ENCODE results near the gene ARF6.
A peak's percentile ranks its signal among the peaks of the same experiment; 100 is the strongest.

ARF6 gene

DNA sequence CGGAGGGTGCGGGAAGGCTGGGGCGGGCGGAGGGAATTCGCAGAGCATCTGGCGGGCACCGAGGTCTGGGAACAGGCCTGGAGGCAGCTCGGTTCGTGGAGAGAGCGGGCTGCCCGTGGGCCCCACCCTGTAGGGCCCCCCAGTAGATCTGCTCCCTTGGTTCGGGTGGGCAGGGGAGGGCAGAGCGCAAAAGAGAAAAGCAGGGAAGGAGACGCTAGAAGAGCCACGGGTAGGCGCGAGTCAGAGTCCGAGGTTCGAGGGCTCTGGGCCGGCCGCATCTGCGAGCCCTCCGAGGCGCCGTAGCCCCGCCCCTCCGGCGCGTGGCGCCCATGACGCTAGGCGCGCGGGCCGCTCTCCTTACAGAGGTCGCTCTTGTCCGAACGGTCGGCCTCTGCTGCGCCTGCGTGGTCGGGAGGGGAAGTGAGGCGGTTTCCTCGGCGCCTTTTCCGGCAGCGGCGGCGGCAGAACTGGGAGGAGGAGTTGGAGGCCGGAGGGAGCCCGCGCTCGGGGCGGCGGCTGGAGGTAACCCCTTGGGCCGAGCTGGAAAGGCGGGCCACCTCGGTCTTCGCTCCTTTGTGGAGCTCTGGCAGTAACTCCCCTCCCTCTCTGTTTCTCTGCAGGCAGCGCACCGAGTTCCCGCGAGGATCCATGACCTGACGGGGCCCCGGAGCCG is at the start of gene ARF6:
Gene ARF6 (plus strand): TSS at position 447 of the 673 bp plus-strand sequence. CDS start 655 bp downstream, outside the sequence.
- Mint-ChIP-seq H3K4me1 (peaks cover 14% of the 10 kb centered on the region), H3K9me3 (no peaks in the 10 kb centered on the region), H3K27me3 (no peaks in the 10 kb centered on the region), H3K27ac (peak within 1 kb of the TSS; percentile 99), H3K4me3 (peak within 1 kb of the TSS; percentile 91 to 98)
- peak; percentile 98 to 99 for DNase-seq
- ATAC-seq: peak; percentile 83

DNA sequence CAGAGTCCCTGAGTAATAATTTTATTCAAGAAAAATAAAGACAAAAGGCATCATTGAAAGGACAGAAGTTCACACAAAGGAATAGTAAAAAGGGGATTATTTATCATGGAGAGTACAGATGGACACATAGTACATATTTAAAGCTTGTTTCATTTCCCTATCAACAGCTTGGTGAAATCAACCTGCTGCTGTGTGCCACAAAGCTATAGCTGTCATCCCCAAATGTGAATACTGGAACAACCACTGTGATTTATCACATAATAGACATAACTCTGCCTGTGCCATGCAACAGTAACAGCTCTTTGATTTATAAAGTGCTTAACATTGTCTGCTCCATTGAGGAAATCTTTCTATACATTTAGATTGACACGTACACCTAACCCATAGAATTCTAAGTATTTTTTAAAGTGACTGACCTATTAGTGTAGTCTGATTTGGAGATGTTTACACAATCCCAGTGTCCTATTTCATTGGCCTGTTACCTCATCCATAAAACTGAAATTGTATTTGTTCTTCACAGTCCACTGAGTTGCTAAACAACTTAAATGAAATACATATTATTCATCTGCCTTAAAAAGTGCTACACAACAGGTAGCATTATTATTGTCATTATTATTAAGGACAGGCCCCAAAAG is 43.6 kb upstream of the ARF6 start:
- Mint-ChIP-seq H3K4me1 (peaks cover 41% of the 10 kb centered on the region), H3K27ac (no peak overlapping the region)

DNA sequence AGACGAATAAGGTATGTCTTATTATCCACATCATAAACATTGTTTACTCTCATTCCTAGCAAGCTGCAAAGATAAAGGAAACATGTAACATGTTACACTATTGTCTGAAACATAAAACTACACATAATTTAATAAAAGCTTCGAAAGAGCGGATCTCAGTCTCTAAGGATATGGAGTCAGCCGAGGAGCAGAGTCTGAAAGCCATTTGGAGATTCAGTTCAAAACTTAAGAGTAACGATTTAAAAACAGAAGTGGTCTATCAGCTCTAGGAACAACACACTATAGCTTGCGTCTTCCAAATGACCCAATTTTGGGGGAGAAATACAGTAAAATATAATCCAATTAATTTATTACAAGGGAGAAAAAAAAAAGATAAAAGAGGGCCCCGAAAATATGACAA is 41.1 kb upstream of the ARF6 start:
- ATAC-seq: no peak
- DNase-seq: no peak
- H3K27ac Mint-ChIP-seq: peak overlapping the region; percentile 93 to 97

More for the DNA sequence above, 43.6 kb upstream of the ARF6 start:
- no peak for DNase-seq
- Mint-ChIP-seq H3K4me3 (no peak overlapping the region), H3K27me3 (no peaks in the 10 kb centered on the region), H3K9me3 (no peaks in the 10 kb centered on the region)
- ATAC-seq: no peak

GRCh38 chr14:49852301-49853157 is 40.4 kb upstream of the ARF6 start, which contains the start of gene NEMF:
Gene NEMF (minus strand): TSS chr14:49852788. CDS start chr14:49852753, 35 bp downstream.
- Mint-ChIP-seq H3K9me3 (no peaks in the 10 kb centered on the region), H3K27me3 (no peaks in the 10 kb centered on the region), H3K27ac (peak within 1 kb of the TSS; percentile 93 to 97), H3K4me1 (peaks cover 45% of the 10 kb centered on the region), H3K4me3 (peak within 1 kb of the TSS; percentile 93 to 98)
- ATAC-seq: peak; percentile 90
- peak; percentile 82 to 84 for DNase-seq

More for the DNA sequence above, 41.1 kb upstream of the ARF6 start:
- H3K4me1 Mint-ChIP-seq: peaks cover 45% of the 10 kb centered on the region
- H3K4me3 Mint-ChIP-seq: peak overlapping the region; percentile 93 to 98
- no peaks in the 10 kb centered on the region for H3K27me3 Mint-ChIP-seq
- no peaks in the 10 kb centered on the region for H3K9me3 Mint-ChIP-seq

DNA sequence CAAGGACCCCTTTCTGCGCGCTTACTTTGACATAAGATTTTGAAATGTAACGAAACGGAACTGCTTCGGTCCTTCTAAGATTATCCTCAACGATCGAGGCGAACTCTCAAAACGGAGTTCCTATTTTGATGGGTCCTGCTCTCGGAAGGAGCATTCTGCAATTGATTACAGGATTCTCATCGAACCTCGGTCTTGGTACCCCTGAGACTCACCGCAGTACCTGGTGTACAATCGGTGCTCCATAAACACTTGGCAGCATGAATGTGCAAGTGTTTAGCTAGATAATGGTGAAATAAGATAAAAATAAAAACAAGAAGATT is 39.8 kb upstream of the ARF6 start:
- ATAC-seq: peak; percentile 34
- Mint-ChIP-seq H3K4me1 (peaks cover 51% of the 10 kb centered on the region), H3K4me3 (peak overlapping the region; percentile 93 to 98), H3K27me3 (no peaks in the 10 kb centered on the region), H3K9me3 (no peaks in the 10 kb centered on the region), H3K27ac (peak overlapping the region; percentile 93 to 97)
- no peak for DNase-seq

GRCh38 chr14:49853572-49854375 is 39.1 kb upstream of the ARF6 start:
- peak; percentile 67 for ATAC-seq
- peaks cover 58% of the 10 kb centered on the region for H3K4me1 Mint-ChIP-seq

GRCh38 chr14:49857427-49858003 is 35.4 kb upstream of the ARF6 start:
- peaks cover 51% of the 10 kb centered on the region for H3K4me1 Mint-ChIP-seq
- H3K9me3 Mint-ChIP-seq: no peaks in the 10 kb centered on the region
- peak overlapping the region in 1 of 2 donors; percentile 13 for H3K4me3 Mint-ChIP-seq
- H3K27ac Mint-ChIP-seq: no peak overlapping the region
- ATAC-seq (no peak), DNase-seq (no peak)
- no peaks in the 10 kb centered on the region for H3K27me3 Mint-ChIP-seq

More at GRCh38 chr14:49853572-49854375, 39.1 kb upstream of the ARF6 start:
- no peaks in the 10 kb centered on the region for H3K9me3 Mint-ChIP-seq
- no peaks in the 10 kb centered on the region for H3K27me3 Mint-ChIP-seq
- H3K27ac Mint-ChIP-seq: peak overlapping the region in 1 of 2 donors; percentile 34
- peak; percentile 67 to 74 for DNase-seq
- peak overlapping the region; percentile 93 to 98 for H3K4me3 Mint-ChIP-seq

GRCh38 chr14:49858383-49858782 is 34.5 kb upstream of the ARF6 start:
- no peaks in the 10 kb centered on the region for H3K27me3 Mint-ChIP-seq
- H3K9me3 Mint-ChIP-seq: no peaks in the 10 kb centered on the region
- peaks cover 51% of the 10 kb centered on the region for H3K4me1 Mint-ChIP-seq
- ATAC-seq: peak; percentile 19
- H3K27ac Mint-ChIP-seq: peak overlapping the region in 1 of 2 donors; percentile 42
- DNase-seq: peak in 1 of 2 donors; percentile 36
- H3K4me3 Mint-ChIP-seq: no peak overlapping the region

DNA sequence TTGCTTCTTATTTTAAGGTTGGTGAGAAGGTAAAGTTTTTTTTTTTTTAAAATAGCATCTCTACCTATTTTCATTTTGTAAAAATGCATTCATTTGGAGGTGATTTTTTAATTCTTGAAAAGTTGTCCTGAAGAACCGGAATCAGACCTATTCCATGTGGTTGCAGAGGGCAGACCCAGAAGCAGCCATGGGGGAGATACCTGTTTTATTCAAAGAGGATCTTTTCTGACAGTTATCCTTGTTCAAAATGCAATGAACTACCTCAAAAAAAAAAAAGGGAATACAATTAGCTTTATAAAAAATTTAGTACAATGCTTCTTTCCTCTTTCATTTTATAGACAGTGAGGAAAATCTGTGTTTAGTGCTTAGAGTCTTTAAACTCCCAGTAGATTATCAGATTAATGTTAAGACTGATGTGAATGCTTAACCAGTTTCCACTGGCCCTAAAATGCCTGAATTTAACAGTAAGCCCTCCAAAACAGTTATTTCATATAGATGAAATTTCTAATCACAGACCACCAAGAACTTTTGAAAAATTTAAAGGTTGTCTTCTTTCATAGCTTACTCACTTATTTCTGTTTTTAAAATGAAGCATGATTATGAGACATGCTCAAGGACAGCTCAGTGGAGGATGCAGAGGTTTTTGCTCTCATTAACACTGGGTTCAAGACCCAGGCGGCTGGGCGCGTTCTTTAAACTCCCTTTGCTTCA is 31.7 kb upstream of the ARF6 start:
- H3K4me1 Mint-ChIP-seq: peaks cover 38% of the 10 kb centered on the region
- H3K27me3 Mint-ChIP-seq: no peaks in the 10 kb centered on the region
- H3K9me3 Mint-ChIP-seq: no peaks in the 10 kb centered on the region
- no peak overlapping the region for H3K4me3 Mint-ChIP-seq
- DNase-seq: no peak
- no peak overlapping the region for H3K27ac Mint-ChIP-seq
- no peak for ATAC-seq

DNA sequence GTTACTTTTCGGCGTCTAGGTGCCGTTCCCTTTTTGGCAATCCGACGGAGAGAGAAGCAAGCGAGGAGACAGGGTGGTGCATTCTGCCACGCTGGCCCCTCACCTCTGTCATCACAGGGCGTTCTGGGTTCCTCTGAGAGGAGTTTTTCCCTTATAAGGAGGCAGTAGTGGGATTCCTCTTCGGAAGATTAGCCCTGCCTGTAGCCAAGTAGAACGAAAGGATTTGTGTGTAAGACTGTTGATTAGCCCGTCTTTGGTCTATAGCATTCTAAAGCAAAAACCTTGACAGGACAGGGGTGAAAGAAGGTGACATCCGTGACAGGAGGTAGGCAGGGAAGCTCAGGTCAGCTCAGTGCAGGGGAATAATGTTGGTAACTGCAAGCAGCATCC is 31.2 kb upstream of the ARF6 start:
- Mint-ChIP-seq H3K9me3 (no peaks in the 10 kb centered on the region), H3K4me3 (no peak overlapping the region), H3K4me1 (peaks cover 38% of the 10 kb centered on the region), H3K27ac (no peak overlapping the region), H3K27me3 (no peaks in the 10 kb centered on the region)
- ATAC-seq (peak; percentile 1), DNase-seq (peak; percentile 64 to 73)

- Mint-ChIP-seq H3K27me3 (no peaks in the 10 kb centered on the region), H3K4me1 (peaks cover 38% of the 10 kb centered on the region), H3K9me3 (no peaks in the 10 kb centered on the region), H3K27ac (no peak overlapping the region), H3K4me3 (no peak overlapping the region)
- ATAC-seq (peak; percentile 57), DNase-seq (peak; percentile 89 to 90)
Observed at GRCh38 chr14:49862089-49862673, 30.7 kb upstream of the ARF6 start.

DNA sequence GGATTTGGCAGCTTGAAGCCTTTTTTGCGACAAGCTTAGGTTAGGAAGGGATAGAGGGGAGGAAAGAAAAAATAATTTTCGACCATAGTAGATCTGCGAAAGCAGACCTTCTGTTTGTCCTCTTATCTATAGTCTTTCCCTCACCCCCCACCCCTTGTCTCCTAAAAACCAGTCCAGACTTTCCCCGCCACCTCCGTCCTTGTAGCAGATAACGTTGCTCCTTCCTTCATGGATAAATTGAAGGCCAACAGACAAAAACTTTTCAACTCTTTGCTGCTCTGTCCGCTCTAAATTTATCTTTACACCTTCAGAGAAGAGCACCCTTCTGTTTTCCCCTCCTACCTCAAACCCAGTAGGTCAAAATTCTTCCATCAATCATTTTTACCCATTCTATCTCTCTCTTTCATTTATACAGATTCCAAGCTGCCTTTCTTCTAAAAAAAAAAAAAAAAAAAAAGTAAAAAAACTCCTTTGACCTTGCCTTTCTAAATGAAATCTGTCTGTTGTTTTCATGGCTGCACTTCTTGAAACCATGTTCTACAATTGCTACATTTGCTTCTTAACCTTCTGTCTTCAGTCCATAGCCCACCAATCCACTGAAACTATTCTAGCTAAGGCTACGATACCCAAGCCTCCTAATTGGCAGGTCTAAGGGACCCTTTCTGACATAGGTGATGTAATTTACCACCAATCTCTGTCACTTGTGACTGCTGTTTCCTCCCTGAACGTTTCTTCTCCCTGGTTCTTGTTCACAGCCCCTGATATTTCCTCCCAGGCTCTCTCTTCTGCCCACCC is 29.2 kb upstream of the ARF6 start:
- Mint-ChIP-seq H3K4me1 (peaks cover 31% of the 10 kb centered on the region), H3K4me3 (no peak overlapping the region), H3K27ac (no peak overlapping the region), H3K27me3 (no peaks in the 10 kb centered on the region), H3K9me3 (no peaks in the 10 kb centered on the region)
- peak; percentile 57 to 64 for DNase-seq
- ATAC-seq: peak; percentile 42

DNA sequence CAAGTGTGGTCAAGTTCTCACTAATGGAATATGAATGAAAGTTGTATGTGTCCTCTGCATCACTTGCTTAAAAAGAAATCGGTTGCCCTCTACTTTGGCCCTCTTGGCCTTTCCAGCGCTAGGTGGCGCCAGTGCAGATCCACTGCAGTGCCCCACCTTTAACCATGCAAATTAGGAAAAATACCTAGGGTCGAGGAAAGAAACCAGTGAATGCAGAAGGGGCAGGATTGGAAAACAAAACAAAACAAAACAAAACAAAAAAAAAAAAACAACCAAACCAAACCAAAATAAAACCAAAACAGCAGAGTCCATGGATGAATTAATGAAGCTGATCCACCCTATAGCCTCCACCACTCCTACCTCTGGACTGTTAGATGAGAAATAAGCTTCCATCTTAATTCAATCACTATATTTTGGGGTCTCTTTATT is 27.4 kb upstream of the ARF6 start:
- H3K4me1 Mint-ChIP-seq: peaks cover 44% of the 10 kb centered on the region
- peak; percentile 71 to 77 for DNase-seq

More for the DNA sequence above, 27.4 kb upstream of the ARF6 start:
- ATAC-seq: no peak
- no peaks in the 10 kb centered on the region for H3K27me3 Mint-ChIP-seq
- no peak overlapping the region for H3K27ac Mint-ChIP-seq
- no peaks in the 10 kb centered on the region for H3K9me3 Mint-ChIP-seq
- no peak overlapping the region for H3K4me3 Mint-ChIP-seq

Measured in stimulated activated naive CD8-positive, alpha-beta T cell treated with anti-CD3 and anti-CD28 coated beads, Interleukin-15, amount 100 ng/mL, for 72 hours (primary cell).